GM10266 (cell line): ENCODE results near the gene CREG1.

Experiments used
- DNase-seq: peaks from one replicate; pipeline ENCODE4 v3.0.0; 2012; ENCODE audit errors: extremely low spot score
- CTCF ChIP-seq: IDR thresholded peaks from 2 replicates; pipeline ENCODE4 v1.5.1; 2012; ENCODE audit warnings: mild to moderate bottlenecking, low read depth; ENCODE audit not compliant: control insufficient read depth, insufficient read depth; ENCODE audit errors: missing control alignments

The CREG1 gene

GRCh38 chr1:167592475-167592874 is 38.9 kb upstream of the CREG1 start:
- no peak for DNase-seq

GRCh38 chr1:167588361-167588760 is 34.8 kb upstream of the CREG1 start:
- no peak for TF ChIP-seq CTCF
- no peak for DNase-seq

More at GRCh38 chr1:167592475-167592874, 38.9 kb upstream of the CREG1 start:
- no peak for TF ChIP-seq CTCF

GRCh38 chr1:167587872-167588271 is 34.3 kb upstream of the CREG1 start:
- TF ChIP-seq CTCF = no peak
- no peak for DNase-seq

GRCh38 chr1:167587342-167587741 is 33.8 kb upstream of the CREG1 start:
- DNase-seq = no peak
- TF ChIP-seq CTCF = no peak

GRCh38 chr1:167584581-167584980 is 31.0 kb upstream of the CREG1 start:
- TF ChIP-seq CTCF = no peak

GRCh38 chr1:167582722-167583121 is 29.2 kb upstream of the CREG1 start:
- TF ChIP-seq CTCF = no peak
- DNase-seq = no peak

More at GRCh38 chr1:167584581-167584980, 31.0 kb upstream of the CREG1 start:
- DNase-seq = no peak

GRCh38 chr1:167582064-167582463 is 28.5 kb upstream of the CREG1 start:
- no peak for DNase-seq
- no peak for TF ChIP-seq CTCF
